IPS DF 4.7 (cell line): Measurements from ENCODE around the gene FBXO9.

Source experiments
- DNase-seq: peaks from one replicate; pipeline ENCODE4 v3.0.0-alpha.2; 2013; ENCODE audit warnings: low spot score; ENCODE audit errors: extremely low read depth

Gene FBXO9

DNA sequence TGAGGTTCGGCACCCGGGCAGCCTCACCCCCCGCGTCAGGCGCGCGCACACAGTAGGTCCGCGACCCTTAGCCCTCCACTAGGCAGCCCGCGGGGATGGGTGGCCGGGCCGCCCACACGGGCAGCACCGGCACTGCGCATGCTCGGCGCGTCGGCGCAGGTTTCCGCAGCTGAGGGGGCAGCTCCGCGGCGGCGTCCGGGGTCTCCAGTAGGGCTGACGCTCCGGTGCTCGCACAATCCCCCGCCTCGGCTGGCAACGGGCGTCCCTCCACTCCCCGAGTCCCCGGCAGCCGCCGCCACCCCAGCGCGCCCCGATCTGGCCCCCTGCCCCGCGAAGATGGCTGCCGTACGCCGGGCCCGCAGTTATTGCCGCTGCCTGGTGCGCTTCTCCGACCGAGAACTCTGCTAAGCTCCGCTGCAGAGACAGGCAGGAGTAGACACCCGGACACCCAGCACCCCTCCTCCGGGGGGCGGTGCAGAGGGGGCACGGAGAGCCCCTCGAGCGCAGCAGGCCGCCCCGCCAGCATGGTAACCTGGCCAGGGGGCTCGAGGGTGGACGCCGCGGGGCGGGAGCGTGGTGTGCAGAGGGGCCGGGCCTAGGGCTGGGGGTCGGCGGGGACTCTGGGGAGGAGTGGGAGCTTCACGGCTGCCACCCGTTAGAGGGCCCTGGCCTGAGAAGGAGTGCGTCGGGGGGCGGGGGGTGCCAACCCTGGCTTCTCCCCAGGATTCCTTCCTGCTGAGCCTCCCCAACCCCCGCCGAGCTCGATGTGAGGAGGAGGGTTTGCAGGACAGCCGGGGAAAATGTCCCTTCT is at the start of gene FBXO9:
TSS of gene FBXO9 (plus strand) at position 139 of the 811 bp plus-strand sequence. CDS start at position 525, 386 bp downstream.
- DNase-seq, result no peak

DNA sequence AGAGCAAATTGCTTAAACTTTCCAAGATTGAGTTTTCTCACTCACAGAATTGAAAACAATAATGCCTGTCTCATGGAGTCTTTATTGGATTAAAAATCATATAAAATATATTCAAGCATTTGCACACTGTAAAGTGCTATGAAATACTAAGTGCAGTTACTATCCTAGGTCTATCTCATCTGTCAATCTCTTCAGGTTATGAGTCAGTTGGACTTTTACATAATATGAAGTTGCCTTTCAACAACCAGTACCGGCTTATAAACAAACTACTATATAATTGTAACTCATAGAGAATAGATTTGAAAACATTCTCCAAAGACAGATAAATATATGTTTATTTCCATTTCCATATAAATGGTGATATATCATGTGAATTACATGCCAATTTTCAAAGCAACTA is 49.7 kb upstream of the FBXO9 start:
- no peak for DNase-seq

DNA sequence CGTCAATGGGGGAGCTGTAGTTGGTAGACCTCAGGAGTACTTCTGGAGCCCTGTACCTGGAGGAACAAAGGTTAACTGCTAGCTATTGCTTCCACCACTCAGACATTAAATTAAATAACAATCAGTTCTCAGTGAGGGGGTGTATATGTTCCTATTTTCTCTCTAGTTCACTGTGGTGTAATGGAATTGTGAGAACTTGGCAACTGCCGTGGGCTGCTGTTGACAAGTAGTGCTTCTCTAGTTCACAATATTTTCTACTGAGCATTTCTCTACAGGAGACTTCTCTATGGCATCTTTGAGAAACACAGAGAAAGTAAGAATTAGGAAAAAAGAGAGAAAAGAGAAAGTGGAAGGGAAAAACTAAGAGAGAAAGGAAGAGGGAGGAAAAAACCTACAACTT is 46.8 kb upstream of the FBXO9 start:
- no peak for DNase-seq

DNA sequence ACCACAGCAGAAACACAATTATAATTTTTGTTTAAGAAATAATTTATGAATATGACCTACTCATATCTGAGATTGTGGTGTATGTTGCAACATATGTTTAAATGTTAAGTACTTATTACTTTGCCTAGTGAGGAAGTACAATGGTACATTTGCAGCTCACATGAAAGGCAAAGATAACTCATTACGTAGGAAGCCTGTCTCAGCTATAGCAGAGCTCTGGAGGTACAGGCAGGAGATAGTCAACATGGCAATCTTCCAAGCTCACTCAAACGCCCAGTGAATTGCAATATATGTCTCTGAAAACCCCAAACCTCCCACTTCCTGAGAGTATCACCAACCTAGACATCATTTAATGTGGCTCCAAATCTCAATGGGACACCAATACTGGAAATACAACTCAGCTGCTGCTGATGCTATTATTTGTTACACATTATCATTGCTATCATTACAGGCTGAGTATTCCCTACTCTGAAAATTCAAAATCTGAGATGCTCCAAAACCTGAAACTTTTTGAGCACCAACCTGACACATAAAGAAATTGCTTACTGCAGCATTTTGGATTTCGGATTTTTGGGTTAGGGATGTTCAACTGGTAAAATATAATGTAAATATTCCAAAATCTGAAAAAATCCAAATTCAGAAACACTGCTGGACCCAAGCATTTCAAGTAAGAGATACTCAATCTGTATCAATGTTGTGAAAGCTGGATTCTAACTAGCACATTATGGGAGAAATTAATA is 45.0 kb upstream of the FBXO9 start:
- no peak for DNase-seq

DNA sequence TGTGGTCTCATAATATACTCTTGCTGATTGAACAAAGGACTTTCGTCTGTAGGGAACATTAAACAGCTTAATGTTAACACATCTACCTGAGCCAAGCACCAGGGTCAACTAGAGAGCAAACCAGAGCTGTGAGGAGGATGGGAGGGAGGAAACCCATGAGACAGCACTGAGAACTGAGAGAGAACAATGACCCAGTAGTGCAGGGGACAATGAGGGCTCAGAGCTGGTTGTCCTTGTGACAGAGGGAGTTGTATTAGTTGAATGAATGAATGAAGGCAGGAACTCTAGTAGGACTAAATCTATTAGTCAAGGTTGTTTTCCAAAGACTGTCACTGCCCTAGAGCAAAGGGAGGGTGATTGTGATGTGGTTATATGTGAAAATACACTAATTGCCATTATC is 41.9 kb upstream of the FBXO9 start:
- DNase-seq, result no peak

DNA sequence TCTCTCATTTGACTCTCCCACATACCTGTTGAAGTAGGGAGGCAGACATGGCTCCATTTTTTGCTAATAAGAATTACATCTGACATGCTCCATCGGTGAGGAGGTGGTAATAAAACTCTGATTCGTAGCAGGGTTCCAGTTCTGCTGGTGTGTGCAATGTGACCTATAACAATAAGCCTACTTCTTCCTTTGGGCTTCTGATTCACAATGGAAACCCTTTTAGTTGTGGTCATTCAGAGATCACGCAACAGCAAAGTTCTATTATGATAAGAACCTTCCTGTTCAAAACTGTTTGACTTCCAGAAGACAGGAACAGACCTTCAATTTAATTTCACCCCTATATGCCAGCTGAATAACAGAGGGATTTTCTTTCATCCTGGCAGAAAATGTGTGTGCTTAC is 38.7 kb upstream of the FBXO9 start:
- no peak for DNase-seq

DNA sequence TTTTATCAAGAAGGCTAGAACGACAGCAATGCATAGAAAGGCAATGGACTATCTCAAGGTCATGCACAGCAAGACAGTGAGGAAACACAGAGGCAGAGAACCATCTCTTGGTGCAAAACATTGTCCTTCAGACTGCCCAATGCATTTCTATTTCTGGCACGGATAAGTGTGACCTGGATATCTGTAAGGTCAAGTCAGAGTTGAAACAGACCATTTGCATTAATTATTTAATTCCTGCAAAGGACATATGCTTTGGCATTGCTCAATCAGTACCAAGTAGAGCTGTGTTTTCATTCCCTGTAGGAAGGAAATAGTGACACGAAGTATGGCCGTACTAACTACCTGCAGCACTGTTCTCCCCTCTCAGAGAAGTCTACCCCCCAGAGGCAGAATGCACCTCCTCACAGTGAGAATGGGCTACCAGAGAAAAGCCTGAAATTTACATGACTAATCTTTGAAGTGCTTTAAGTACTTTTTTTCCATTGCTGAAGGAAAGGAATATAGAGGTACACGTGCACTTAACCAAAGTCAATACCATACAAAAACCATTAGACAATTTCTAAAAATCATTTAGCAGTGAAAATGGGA is 38.0 kb upstream of the FBXO9 start:
- DNase-seq, result no peak

DNA sequence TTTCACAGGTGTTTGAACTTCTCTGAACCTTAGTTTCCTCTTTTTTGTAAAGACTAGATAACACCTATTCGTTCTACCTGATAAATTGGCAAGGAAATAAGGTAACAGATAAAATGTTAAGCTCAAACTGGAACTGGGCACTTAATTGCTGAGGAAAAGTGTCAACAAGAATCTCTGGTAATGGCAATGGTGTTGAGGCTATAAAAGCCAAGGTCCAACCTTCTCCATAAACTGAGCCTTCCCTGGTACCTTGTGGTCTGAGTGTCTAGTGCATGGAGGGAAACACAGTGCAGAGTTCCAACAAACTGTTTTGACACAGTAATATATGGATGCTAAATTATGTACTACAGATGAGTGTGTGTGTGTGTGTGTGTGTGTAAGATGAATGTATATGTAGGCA is 36.7 kb upstream of the FBXO9 start:
- DNase-seq, result no peak

DNA sequence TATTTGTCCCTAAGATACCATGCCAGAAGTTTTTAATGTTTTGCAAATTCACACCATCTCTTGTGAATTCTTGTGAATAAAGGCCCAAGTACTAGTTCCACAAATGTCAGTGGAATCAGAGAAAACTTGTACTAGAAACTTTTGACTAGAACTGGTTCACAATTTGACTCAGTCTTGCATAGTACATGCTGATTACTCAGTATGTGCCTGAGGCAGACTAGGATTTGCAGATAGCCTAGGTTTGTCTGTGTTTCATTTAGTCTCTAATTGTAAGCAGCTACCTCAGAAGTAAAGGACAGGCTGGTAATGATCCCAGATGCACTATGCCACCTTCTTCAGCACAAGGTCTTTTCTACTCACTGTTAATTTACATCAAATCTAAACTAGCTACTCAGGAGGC is 35.9 kb upstream of the FBXO9 start:
- no peak for DNase-seq

DNA sequence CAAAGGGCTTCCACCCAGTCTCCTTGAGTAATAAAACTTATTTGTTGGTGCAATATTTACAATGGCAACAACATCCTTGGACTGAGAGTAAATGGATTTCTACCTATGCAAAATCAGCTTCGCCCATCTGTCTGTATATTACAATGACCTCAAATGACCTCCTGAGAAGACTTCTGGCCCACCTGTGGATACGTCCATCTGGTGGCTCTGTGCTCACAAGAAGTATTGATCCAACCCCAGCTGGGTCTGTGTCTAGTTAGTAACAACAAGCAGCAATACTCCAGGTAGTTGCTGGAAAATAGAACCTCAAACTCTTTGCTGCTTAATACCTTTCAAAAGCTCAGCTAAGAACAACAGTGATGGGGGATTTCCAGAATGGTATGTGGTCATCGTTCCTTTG is 35.4 kb upstream of the FBXO9 start:
- DNase-seq, result no peak

DNA sequence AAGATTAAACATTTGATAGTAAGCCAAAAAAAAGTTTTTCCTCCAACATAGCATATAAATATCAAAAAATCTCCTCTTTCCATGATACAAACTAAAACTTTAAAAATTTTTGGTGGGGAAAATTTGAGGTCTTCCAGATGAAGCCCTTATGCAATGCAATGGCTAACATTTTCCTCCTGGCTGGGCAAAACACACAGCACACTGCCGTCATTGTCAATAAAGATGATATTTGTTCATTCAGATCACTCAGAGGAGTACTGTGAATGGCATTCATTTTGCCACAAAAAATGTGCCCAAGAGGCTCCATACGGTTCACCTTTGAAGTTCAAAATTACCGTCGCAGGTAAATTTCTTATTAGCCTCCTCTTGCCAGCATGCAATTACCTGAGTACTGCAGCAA is 33.9 kb upstream of the FBXO9 start:
- DNase-seq, result no peak

DNA sequence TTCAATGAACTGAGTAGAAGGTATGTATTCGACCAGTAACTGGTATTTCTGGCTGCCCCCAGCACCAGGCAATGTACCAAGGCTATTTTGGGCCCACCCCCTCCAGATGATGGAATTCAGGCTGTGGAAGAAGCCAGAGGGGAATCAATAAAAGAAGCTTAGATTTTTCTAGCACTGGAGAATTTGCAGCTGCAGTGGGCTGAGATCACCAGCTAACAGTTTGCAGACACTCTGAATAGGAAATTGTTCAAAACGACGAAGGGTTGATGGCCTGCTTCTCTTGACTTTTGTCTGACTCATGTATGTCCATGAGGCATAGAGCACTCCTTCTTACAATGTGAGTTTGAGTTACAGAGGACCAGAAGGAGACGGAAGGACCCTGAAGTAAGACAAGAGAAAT is 32.4 kb upstream of the FBXO9 start:
- DNase-seq, result no peak

DNA sequence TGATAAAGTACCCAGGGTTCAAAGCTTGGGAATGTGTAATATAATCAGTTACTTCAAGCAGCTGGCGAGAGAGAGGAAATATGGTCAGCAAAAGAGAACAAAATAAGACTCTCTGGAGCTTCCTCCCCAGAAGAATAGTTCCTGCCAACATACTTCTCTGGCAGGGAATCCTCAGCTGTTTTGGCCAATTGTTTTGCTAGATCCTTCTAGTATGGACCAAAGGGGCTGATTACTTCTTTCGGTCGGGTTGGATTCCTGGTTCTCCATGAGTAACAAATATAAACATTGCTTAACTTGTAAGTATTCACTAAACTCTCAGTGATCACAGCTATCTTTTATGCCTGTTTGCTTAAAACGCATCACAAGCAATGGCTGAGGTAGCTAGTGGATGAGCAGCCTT is 31.4 kb upstream of the FBXO9 start:
- no peak for DNase-seq

DNA sequence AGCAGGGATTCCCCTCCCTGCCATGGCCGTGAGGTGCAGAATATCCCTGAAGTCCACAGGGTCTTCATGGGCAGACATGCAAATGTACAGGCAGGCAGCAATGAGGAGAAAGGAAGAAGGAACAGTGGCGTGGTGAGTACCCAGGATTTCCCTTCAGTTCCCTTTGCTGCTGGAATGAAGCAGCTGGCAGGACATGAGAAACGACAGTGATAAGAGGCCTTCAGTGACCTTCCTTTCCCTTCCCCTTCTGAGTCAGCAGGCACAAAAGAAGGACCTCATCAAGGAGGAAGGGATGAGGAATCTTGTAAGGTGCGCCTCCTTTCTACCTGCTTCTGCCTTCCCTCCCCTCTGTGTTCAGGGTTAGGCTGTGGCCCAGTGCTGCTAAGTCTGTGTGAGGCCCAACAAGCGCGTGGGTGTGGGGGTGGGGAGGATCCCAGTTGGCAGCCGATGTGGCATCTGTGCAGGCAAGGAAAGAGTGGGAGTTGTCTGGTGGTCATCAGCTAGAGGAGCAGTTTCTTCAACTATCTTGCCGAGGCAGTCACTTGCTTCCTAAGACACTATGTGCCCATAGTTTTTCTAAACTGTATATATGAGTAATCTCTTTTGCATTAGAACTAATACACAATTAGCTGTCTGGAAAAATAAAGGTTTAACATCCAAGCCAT is 29.5 kb upstream of the FBXO9 start:
- no peak for DNase-seq

DNA sequence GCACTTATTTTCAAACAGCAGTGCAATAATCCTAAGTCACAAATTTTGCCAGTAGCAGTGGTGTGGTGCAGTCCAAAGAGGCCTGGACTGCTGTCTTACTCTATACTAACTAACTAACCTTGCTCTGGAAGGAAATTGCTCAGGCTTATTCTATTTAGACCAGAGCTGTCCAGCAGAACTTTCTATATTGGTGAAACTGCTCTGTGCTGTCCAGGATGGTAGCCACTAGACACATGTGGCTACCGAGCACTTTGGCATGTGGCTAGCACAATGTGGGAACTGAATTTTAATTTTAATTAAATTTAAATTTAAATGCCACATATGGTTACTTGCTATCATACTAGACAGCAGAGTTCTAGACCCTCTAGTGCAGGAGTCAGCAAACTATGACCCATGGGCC is 27.1 kb upstream of the FBXO9 start:
- DNase-seq, result no peak

DNA sequence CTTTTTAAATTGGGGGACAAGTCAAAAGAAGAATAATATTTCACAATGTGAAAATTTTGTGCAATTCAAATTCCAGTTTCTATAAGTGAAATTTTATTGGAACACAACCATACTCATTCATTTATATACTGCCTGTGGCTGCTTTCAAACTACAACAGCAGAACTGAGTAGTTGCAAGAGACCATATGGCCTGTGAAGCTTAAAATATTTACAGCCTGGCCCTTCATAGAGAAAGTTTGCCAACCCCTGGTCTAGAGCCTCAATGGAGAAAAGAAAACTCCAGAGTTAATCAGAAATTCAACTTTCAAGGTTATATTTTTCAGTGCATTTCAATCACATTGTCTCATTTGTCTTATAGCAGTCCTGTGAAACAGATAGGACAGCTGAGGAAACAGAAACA is 26.6 kb upstream of the FBXO9 start:
- DNase-seq, result no peak

DNA sequence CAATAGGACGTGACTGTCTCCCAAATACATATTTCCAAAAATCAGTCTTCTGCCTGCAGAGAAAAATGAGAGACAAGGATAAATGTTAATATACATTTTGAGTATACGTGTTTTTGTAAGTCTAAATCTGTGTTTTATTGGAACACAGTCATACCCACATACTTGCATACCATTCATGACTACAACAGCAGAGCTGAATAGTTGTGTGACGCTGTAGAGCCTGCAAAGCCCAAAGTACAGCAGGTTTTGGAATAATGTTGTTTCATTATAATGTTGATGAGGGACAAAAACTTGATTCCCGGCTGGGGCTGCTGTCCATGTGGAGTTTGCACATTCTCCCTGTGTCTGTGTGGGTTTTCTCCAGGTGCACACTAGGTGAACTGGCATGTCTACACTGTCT is 23.8 kb upstream of the FBXO9 start:
- DNase-seq, result no peak

DNA sequence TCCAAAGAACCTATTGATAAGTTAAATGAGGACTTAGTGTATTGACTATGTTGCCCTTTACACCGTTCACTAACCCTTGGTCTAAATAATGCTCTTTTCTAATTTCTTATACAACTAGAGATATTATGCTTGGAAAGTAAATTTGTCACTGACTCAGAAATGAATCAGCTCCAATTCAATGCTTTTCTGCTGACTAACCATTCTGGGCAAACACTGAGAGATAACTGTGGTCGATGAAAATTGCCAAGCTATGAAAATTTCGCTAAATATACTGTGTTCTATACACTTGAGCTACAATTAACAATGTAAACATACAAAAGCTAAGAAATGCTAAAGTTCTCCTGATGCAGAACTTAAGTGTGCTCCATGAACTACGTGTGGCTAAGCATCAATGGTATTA is 23.1 kb upstream of the FBXO9 start:
- no peak for DNase-seq

DNA sequence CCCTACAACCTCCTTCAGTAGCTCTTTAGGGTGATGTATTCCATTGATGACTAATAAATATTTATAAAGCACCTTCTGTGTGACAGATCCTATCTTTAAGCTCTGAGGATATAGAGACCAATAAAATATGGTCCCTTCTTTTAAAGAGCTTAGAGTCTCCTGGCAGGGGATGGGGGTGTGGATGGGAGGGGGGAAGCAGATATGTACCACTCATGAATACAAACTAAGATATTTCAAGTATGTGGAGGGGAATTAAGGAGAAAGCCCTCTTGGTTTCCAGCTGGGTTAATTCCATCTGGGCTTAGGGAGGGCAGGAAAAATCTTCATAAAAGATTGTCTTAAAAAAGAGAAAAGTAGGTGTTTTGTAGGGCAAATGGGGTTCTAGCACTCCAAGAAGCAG is 21.6 kb upstream of the FBXO9 start:
- DNase-seq, result no peak

DNA sequence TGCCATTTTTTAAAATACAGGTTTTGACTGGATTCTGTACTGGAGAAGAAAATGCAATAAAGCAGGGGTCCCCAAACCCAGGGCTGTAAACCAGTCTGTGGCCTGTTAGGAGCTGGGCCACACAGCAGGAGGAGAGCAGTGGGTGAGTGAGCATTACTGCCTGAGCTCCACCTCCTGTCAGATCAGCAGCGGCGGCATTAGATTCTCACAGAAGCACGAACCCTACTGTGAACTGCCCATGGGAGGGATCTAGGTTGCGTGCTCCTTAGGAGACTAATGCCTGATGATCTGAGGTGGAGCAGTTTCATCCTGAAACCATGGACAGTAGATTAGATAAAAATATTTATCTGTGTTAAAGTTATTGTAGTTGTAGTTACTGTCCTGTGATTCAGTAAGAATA is 21.1 kb upstream of the FBXO9 start:
- no peak for DNase-seq

DNA sequence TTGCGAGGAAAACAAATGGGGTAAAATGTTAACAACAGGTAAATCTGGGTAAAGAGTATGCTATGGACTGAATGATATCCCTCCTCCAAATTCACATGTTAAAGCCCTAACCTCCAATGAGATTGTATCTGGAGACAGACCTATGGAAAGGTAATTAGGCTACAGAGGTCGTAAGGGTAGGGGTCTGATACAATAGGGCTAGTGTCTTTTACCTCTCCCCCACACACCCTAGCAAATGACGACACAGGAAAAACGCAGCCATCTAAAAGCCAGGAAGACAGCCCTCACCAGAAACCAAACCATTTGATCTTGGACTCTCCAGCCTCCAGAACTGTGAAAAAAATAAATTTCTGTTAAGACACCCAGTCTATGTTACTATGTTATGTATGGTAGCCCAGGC is 20.6 kb upstream of the FBXO9 start:
- no peak for DNase-seq
